Fibroblast of gingiva (primary cell): ENCODE results near the gene HADHA.

Source experiments
- DNase-seq: peaks from one replicate; pipeline ENCODE4 v3.0.0-alpha.2; 2011; ENCODE audit warnings: low read depth

Gene HADHA

DNA sequence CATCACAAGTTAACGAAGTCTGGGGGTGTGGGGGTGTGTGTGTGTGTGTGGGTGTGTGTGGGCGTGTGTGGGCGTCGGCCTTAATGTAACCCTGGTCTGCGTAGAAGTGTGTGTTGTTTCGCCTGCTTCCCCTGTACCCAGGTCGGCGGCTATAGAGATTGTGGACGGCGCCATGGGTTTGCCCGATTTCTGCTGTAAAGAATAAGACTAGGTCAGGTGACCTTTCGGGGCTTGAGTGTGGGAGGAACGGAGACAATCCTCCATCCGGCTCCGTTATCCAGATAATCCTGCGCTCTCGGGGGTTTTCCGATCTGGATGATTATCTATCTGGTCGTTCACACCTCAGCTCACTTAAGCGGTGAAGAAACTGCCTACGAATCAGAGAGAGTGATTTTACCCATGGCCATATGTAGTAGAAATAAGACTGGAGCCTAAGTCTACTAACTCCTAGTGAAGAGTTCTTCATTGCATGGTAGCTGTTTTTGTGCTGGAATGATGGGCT is 850 bp upstream of the HADHA start:
- no peak for DNase-seq

DNA sequence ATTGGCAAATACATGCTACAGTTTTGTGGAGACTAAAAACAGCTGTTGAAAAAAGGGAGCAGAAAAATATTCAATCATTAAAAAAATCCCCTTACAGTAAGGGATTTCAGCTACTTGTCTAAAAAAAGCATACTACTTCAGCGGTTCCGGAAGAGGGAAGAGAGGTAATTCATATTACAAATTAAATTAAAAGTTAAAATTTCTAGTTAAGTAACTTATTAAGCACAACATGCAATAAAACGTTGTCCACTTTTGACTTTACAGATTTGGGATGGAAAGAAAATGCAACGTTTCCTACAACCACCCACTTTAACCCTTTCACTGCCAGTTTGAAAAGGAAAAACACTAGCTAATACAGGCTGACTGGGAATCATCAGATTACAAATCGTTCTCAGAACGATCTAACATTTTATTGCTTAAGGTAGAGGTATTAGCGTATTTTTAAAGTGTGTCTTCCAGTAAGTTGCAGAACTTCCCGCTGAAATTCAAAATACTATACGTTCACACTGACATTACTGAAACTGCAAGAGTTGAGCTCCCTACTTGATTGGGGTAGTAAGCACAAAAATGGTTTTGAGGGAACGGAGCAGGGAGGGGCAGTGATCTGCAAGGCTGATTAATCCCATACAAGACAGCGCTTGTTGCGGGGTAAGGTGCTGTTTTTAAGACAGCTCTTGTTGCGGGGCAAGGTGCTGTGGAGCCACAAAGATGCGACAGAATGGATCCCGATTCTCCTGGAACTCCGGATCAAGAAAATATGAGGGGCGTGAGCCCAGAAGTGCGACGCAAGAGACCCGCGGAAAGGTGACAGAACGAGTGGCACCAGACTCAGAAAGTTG is 743 bp downstream of the HADHA start:
- DNase-seq: peak; percentile 8

DNA sequence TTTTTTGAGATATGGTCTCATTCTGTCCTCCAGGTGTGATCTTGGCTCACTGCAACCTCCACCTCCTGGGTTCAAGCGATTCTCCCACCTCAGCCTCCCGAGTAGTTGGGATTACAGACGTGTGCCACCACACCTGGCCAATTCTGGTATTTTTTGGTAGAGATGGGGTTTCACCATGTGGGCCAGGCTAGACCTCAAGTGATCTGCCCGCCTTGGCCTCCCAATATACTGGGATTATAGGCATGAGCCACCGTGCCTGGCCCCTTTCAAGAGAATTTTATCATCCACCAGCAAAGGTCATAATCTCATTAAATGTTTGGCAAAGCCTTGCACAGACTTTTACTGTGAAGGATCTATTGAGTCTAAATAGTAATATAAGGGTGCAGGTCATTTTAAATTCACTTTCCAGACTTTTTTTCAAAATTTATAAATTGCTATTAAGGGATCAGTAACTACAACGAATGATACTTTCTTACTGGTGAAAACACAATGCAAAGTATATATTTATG is 2.5 kb downstream of the HADHA start:
- no peak for DNase-seq

DNA sequence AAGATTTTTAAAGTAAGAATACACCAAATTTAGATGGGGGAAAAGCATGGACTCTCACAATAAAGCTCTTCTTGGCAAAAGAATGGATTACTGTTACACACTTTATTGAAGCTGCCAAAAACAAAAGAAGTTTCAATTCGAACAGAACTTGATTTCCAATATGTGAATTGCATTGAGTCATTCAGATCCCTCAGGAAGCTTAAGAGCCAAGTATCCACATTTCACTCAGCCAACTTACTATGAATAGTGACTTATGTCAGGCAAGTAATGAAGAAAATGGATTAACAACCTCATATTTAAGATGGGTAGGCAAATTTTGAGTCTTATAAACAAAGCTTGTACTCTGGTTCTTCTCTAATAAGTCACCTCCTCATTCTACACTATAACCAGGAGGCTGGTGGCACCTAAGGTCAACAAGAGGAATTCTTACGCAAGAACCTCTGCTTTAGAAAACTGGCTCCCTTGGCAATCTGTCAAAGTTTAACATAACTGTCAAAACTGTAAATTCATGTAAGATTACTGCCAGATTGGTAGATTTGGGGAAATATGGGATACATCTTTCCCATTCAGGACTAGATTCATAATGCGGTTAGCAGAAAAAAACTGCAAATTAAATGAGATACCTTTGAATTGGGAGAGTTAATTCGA is 6.0 kb downstream of the HADHA start:
- peak; percentile 30 for DNase-seq

DNA sequence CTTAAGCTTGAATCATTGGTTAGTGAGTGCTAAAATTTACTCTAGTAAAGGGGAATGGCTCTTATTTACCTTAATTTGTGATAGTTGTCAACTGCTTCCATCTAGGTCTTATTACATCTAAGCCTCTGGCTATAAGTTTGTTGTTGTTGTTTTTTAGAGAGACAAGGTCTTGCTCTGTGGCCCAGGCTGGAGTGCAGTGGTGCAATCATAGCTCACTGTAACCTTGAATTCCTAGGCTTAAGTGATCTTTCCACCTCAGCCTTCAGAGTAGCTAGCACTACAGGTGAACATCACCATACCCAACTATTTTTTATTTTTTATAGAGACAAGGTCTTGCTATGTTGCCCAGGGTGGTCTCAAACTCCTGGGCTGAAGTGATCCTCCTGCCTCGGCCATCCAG is 6.6 kb downstream of the HADHA start:
- DNase-seq: no peak

DNA sequence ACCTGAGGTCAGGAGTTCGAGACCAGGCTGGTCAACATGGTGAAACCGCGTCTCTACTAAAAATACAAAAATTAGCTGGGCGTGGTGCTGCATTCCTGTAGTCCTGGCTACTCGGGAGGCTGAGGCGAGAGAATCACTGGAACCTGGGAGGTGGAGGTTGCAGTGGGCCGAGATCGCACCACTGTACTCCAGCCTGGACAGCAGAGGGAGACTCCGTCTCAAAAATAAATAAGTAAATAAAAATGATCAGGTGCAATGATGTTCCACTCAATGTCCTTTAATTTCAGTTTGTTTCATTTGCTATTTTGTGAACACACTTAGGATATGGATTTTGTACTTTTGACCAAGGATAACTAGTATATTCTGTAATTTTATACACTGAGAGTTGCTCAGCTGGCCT is 9.3 kb downstream of the HADHA start:
- DNase-seq: no peak

DNA sequence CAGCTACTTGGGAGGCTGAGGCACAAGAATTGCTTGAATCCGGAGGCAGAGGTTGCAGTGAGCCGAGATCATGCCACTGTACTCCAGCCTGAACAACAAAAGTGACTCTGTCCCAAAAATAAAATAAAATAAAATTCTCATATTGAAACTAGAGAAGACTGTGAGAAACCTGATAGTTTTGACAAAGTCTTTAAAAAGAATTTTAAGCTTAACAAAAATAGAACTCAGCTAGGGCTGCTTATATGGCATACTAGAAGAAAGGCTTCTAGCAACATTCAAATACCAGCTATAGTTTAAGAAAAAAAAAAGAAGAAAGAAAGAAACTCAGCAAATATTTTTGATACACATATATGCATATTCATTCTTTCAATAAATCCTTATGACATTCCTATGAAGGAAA is 13.6 kb downstream of the HADHA start:
- no peak for DNase-seq

DNA sequence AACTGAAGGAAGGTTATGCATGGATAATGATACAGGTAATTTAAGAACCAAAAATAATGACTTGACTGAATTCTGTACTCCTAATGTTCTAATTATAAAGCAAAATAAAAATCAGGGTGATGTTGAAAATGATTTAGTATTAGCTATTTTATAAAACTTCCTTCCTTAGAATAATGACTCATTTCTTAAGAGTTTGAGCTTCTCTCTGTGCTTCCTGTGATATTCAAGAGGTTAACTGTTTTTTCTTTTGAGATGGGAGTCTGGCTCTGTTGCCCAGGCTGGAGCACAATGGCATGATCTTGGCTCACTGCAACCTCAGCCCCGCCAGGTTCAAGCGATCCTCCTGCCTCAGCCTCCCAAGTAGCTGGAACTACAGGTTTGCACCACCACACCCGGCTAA is 14.8 kb downstream of the HADHA start:
- no peak for DNase-seq

DNA sequence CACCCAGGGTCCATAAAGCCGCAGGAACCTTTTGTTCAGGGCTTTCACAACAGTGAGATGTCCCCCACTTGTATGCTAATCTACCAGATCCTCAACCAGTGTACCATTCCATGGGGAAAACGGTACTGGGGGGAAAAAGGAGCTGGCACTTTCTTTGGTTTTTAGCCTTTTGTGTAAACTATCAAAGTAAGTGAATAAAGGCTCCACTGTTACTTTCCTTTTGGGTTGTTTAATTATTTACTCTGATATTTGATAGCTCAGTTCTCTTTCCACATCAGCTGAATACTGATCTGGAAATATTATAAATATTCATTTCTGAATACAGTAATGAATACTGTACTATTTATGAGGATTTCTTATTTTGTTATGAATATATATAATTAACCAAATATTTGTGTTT is 20.3 kb downstream of the HADHA start:
- no peak for DNase-seq

DNA sequence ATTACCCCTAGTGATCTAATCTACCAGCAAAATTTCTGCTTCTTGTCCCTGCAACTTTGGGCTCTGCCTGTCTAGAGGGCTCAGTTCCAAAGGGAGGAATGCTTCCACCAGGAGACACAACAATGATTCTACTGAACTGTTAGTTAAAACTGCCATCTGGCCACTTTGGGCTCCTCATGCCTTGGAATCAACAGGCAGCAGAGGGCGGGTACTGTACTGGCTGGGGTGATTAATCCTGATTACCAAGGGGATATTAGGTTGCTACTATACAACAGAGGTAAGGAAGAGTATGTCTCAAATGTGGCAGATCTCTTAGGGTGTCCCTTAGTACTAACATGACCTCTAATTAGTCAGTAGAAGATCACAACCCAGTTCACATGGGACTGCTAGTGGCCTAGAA is 21.4 kb downstream of the HADHA start:
- DNase-seq: no peak

DNA sequence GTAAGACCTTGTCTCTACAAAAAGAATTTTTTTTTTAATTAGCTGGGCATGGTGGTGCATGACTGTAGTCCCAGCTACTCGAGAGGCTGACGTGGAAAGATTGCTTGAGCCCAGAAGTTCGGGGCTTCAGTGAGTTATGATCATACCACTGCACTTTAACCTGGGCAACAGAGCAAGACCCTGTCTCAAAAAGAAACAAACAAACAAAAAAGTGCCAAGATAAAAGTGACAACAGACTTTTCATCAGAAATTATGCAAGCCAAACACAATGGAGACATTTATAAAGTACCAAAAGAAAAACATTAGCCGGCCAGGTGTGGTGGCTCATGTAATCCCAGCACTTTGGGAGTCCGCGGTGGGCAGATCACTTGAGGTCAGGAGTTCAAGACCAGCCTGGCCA is 26.7 kb downstream of the HADHA start:
- DNase-seq: no peak

DNA sequence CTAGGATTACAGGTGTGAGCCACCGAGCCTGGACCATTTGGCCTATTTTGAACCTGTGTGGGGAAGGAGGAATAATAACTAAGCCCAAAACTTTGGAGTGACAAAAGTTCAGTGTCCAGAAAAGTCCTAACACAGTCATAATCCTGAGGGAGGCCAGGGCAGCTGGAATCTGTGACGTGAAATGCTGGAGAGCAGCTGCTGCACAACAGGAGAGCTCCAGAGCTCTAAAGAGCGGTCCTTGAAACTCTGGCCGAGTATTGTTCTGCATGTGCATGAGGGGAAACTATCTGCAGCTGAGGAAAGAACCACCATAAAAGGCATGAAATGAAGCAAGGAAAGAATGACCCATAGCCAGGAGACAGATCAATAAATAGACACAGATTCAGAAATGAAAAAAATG is 27.8 kb downstream of the HADHA start:
- DNase-seq: no peak

DNA sequence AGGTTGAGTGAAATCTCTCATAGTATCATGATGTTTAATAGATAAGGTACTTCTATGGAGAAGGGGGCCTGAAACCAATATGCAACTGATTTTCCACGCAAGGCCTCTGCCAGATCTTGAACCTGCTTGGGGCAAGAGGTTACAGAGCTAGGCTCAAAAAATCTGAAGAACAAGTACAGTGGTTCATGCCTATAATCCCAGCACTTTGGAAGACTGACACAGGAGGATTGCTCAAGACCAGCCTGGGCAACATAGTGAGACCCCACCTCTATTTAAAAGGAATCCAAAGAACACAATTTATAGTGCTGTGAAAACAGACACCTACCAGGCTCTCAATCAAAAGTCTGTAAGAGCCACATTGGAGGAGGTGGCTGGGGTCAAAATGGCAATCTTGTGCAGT is 28.6 kb downstream of the HADHA start:
- DNase-seq: no peak

DNA sequence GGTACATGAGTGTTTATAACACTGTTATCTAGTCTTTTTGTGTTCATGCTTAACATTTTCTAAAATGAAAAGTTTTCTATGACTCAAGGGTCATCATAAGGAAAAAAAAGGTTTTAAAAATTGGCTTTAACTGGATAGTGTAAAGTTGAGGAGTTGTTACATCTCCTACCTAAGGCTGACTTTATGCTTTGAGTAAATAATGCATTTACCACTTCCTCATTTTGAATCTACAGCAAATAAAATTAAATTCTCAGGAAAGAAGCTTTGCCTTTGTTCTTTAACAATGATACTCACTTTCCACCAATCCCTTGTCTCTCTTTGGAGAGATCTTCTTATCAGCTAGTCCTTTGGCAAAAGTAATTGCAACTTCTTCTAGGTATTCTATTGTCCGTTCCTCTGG is 29.7 kb downstream of the HADHA start:
- no peak for DNase-seq

DNA sequence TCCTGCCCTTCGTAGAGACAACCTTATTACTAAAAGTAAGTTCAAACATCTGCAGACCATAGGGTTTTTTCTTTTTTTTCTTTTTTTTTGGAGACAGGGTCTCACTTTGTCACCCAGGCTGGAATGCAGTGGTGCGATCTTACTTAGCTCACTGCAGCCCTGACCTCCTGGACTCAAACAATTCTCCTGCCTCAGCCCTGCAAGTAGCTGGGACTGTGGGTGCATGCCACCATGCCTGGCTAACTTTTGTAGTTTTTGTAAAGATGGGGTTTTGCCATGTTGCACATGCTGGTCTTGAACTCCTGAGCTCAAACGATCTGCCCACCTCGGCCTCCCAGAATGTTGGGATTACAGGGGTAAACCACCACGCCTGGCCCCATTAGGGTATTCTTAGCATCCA is 32.4 kb downstream of the HADHA start:
- DNase-seq: no peak

DNA sequence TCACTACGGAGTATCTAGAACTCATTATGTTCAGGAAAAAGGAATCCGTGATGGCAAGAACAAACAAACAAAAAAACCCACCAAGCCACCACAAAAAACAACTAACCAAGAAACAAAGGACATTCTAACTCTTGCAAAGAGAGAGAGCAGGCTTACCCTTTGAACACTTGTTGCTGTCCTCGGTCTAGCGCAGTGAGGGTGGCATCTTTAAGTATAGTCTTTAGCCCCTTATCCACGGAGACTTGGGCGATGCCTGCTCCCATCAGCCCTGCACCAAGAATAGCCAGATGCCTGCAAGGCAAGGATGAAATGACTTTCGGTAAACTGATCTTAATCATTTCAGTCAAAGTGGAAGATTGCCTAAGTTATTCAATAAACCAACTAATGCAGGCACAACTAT is 40.5 kb downstream of the HADHA start:
- no peak for DNase-seq

DNA sequence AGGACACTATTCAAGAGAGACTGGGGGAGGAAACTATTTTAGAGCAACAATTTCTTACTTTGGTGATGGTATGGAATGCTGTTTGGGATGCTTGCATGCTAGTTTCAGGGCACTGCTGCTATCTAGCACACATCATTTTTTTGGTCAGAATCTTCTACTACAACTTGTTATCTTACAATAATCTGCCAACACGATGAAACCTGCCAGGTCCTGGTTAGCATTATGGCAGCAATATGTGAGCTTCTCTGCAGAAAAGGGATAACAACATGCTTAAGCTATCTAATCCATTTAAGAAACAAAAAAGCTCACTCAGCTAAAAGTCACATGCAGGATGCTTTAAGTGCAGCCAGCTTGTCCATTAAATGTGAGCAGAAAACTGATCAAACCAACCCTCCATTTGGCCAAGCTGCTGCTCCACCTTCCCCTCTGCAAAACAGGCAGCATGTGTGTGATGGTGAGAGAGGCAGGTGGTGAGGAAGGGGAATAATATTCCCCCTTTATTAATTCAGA is 41.4 kb downstream of the HADHA start:
- no peak for DNase-seq

DNA sequence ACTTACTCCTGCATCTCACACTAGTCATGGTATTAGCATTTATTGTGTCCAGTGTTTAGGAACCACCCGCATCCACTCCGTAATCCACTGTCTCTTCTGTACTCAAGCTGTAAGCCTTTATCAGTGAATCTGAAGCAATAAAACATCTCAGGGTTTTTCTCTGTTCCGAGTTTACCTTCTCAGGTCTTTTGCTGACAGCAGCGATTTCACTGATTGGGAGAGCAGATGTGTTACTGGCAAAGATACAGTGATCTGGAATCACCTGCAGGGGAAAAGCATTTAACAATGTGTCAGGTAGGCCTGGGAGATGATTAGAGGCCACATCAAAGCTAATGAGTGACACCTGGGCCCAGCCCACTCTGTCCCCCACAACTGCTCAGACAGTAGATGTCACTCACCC is 46.9 kb downstream of the HADHA start:
- no peak for DNase-seq

DNA sequence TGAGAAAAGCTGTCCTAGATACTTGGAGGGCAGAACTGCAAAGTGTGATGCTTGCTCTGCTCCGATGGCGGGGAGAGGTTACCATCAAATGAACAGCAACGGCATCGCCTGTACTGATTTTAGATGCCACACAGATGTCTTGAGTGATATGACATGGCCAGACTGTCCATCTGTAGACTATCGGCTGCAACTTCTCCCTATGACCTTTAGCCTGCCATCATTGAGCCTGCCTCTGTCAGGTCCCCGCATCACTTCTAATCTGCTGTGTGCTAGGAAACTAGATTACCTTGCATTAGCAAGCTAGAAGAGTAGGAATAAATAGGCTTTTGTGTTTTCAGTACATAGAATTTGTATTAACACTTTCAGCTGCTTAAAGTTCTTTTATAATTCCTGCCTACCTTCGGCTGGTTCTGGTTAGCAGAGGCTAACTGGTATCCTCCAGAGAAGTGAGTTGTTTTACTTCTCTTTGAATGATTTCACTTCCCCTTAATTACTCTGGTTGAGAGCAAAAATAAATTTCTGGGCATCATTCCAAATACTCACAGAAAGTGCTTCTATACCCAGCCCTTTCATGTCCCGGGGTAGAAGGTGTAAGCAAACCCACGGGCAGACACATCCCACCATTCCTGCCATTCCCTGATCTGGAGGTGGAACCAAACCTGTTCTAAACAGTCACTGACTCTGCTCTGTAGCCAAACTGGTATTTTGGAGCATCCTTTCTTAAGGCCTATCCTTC is 47.6 kb downstream of the HADHA start:
- no peak for DNase-seq

DNA sequence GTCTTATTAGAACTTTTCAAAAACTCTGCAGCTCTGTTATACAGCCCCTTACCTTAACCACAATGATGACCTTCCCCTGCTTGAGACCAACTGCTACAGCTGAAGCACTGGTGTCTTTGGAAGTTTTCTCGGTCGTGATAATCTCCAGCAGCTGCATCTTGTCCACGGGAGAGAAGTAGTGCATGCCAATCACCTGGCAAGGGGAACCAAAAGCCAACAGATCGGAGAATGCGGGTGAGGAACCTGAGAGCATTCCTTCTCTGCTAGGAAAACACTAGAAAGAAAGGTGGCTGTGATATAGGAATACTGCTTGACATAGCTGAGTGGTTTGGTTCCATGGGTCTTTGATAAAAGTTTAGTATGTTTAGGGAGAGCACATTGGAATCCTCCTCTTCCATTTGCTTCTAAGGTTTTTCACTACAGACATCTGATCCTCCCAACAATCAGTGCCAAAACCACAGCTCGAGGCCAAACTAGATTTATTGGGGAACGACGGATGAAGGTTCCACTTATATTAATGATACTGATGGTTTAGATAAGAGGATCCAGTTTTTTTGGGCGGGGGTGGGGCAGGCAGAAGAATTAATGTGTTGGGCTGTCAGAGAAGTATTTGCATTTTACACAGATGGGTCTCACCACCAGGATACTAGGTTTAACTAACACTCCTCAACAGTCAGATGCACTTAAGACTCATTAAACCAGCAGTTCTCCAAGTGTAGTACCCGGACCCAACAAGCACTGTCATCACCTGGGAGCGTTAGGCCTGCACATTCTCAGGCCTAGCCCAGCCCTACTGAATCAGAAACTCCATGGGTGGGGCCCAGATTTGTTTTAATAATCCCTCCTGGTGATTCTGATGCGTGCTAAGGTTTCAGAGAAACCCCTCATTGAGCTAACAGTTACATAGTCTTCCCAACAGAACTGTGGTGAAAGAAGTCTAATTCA is 49.1 kb downstream of the HADHA start:
- DNase-seq: no peak

DNA sequence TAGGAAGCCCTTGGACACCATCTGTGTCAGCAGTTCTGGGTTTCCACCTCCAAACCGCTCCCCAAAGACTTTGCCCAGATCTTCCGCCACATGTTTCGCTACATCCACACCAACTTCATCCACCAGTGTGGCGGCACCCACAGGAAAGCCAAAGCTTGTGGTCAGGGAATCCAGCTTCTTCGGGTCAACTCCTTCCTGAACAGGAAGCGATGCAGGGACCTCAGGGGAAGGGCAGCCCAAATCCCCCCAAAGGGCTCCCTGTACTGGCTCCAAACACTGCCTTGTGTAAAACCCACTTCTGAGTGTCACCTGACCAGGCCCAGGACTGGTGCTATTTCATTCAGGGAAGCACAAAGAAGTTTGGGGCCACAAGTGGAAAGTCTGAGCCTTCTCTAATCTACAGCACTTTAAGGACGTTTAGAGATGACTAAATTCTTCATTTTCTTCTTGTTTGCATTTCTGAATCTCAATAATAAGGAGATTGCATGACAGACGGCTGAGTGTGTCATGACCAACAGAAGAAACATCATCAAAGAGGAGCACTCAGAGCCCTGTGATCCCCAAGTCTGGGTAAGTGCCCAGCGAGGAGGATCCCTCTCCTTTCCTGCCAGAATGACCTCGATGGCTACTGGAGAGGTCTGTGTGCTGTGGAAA is 50.7 kb downstream of the HADHA start:
- DNase-seq: no peak
